Right forelimb (tissue), 1 donor: ENCODE results near the gene CAMSAP1.
"Not testable (repeated sequence)": the region's sequence is repeated elsewhere in the genome, so short reads cannot be mapped to it uniquely, and the experiment has no call there.

Experiments
- DNase-seq: peaks from one replicate; pipeline ENCODE4 v3.0.0-alpha.2; 2018

Gene CAMSAP1

GRCh38 chr9:135920256-135920930 lies 13.0 kb upstream of the CAMSAP1 start:
- DNase-seq, result no peak

DNA sequence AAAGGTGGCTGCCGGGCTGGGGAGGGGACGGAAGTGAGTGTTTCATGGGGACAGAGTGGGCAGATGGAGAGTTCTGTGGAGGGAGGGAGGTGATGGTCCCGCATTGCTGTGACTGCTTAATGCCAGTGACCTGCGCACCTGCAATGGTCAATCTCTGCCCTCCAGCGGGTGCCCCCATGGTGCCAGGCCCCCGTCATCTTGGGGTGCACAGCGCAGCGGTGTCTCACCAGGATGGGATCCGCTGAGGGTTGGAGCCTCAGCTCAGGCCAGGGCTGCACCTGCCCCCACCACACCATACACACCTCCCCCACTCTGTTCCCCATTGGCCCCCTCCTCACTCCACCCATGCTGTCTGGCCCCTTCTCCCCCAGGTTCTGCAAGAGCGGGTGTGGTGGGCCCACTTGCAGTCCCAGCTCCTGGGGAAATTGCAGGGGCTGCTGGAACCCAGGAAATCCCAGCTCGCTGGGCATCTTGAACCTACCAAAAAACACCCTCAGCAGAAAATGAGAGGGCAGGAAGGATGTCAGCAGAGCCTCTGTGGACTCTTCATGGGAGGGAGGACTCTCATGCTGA lies 12.1 kb upstream of the CAMSAP1 start:
- DNase-seq, result no peak

DNA sequence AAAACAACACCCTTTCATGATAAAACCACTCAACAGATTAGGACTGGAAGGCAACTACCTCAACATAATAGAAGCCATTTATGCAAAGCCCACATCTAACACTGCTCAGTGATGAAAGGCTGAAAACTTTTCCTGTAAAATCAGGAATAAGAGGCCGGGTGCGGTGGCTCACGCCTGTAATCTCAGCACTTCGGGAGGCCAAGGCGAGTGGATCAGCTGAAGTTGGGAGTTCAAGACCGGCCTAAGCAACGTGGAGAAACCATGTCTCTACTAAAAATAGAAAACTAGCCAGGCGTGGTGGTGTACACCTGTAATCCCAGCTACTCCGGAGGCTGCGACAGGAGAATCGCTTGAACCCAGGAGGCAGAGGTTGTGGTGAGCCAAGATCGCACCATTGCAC lies 8.9 kb upstream of the CAMSAP1 start:
- not testable (repeated sequence) for DNase-seq

DNA sequence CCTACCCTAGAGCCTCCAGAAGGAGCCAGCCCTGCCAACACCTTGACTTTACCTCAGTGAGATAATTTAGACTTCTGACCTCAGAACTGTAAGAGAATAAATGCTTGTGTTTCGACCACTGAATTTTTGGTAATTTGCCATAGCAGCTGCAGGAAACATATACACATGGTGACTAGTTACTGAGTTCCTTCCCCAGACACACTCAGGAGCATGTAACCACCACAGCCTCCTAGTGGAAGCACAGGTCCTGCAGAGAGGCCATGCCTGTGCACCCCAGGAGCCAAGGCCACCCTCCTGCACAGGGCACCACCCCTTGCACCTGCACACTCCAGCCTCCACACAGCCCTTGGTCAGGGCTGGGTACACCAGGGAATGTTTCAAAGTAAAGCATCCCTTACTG lies 7.6 kb upstream of the CAMSAP1 start:
- DNase-seq, result no peak

GRCh38 chr9:135911233-135911632 lies 3.9 kb upstream of the CAMSAP1 start:
- DNase-seq, result not testable (repeated sequence)

- no peak for DNase-seq
These were observed 3.4 kb upstream of the CAMSAP1 start for GRCh38 chr9:135910757-135911156.

DNA sequence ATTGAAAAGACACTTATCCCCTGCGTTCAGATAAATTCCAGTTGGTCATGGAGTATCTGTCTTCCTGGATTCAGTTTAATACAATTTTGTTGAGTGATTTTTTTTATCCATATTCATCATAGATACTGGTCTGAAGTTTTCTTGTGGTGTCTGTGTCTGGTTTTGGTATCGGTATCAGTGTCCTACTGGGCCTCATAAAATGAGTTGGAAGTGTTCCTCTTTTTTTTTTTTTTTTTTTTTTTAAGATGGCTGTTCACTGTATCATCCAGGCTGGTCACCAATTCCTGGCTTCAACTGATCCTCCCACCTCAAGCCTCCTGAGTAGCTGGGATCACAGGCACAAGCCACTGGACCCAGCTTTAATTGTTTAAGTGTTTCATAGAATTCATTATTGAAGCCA lies 2.9 kb upstream of the CAMSAP1 start:
- DNase-seq, result no peak

GRCh38 chr9:135909371-135909770 lies 2.0 kb upstream of the CAMSAP1 start:
- DNase-seq, result no peak

GRCh38 chr9:135908754-135909204 lies 1.4 kb upstream of the CAMSAP1 start:
- no peak for DNase-seq

DNA sequence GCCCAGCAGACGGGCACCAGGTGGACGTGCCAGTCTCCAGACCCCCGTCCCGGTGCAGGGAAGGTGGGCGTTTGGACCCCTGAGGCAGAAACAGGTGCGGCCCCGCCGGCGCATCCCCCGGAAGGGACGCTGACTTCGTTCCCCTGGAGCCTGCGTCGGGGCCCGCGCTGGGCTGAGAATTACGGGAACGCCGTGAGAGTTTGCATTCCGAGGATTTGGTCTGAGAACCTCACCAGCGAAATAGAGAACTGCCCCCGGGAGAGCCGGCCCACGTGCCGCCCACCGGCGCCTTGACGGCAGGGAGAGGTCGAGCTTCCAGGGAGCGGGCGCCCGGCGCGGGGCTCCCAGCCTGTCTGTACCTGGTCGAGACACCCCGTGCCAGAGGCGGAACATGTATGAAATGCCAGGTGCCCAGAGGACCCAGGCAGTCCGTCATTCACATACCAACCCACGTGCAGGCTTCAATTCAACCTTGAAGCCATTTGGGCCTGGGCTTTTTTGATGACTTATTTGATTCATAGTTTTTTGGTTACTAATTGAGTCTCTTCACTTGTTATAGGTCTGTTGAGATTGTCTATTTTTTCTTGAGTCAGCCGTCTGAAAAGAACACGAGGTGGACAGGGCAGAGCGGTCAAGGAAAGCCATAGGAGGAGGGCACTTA lies 877 bp upstream of the CAMSAP1 start:
- no peak for DNase-seq

DNA sequence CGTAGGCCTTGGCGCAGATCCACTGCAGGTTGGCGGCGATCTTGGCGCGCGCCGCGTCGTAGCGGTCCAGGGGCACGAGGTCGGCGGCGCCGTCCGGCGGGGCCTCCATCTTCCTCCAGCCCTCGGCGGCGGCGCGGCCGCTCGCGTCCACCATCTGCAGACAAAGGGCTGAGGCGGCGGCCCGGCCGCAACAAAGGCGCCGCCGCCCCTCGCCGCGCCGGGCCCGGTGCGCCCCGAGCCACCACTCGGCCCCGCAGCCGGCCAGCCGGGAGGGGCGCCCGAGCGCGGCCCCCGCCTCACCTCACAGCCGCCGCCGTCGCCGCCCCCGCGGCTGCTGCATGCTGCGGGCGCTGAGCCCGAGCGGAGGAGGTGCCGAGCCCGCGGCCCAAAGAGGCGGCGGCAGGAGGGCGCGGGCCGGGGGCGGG lies 328 bp downstream of the CAMSAP1 start:
- peak; percentile 60 for DNase-seq

DNA sequence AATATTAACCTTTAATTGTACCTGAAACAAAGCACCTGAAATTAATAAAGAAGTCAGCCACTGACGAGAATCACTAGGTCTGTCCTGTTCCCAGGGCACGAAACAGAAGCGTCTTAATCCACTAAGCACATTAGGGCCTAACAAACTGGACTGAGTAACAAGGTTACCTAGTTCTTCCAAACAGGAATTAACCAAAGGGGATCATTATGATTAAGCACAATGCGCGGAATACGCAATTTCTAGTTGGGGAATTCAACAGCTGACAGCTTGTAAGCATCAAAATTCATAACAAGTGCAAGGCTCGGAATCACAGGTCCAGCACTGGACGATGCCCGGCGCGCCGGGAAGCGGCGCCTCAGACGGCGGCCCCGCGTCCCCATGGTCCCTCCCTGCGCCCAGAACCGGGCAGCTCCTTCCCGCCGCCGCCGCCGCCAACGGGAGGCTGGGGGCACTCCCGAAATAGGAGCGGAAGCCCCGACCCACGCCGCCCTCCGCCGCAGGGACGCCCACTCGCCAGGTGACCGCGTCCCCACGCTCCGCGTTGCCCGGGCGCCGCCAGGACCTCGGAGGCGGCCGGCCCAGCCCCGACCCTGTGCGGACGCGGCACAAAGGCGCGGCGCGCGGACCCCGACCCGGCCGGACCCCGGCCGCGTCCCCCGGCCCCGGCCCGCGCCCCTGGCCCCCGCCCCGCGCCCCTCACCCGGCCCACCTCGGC lies 898 bp downstream of the CAMSAP1 start:
- no peak for DNase-seq

- no peak for DNase-seq
These were observed 1.7 kb downstream of the CAMSAP1 start for GRCh38 chr9:135905380-135906258.

DNA sequence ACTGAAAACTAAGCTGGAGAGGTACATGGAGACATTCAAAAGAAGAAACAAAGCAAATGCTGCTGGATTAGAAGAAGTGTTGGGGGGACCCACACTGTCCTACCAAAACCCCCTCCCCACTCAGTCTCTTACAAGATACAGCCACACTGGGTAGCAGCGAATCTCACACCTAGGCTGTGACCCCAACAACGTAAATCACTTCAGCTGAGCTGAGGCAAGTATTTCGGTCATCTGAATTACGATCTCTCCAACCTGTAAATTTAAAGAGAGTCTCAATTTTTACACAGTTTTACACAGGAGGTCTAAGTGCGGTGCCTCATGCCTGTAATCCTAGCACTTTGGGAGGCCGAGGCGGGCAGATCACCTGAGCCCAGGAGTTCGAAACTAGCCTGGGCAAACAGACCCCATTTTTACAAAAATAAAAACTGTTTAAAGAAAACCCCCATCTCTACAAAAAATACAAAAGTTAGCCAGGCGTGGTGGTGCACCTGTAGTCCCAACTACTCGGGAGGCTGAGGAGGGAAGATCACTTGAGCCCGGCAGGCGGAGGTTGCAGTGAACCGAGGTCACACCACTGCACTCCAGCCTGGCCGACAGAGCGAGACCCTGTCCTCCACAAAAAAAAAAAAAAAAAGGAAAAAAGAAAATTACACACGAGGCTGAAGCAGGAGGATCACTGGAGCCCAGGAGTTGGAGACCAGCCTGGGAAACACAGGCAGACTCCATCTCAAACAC lies 3.4 kb downstream of the CAMSAP1 start:
- no peak for DNase-seq

- DNase-seq, result no peak
These were observed 4.0 kb downstream of the CAMSAP1 start for GRCh38 chr9:135903358-135903656.

GRCh38 chr9:135902655-135903357 lies 4.5 kb downstream of the CAMSAP1 start:
- no peak for DNase-seq

- DNase-seq, result no peak
These were observed 5.5 kb downstream of the CAMSAP1 start for GRCh38 chr9:135901826-135902225.

GRCh38 chr9:135901031-135901758 lies 6.2 kb downstream of the CAMSAP1 start:
- no peak for DNase-seq

GRCh38 chr9:135898634-135899407 lies 8.5 kb downstream of the CAMSAP1 start:
- no peak for DNase-seq

DNA sequence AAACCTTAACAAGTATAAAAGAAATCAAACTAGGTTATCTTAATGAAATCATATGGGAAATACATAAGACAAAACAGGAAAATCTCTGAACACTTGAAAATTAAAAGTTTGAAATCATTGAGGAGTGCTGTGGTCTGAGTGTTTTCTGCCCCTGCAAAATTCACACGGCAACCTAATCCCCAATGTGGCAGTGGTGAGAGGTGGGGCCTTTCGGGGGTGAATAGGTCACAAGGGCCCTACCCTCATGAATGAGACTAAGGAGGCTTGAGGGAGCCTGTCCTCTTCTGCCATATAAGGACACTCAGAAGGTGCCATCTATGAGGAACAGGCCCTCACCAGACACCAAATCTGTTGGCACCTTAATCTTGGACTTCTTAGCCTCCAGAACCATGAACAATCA lies 10.7 kb downstream of the CAMSAP1 start:
- no peak for DNase-seq
